HepG2 (cell line): ENCODE data around the gene LRRC8D. TPM values are rescaled to one million over a fixed set of nuclear protein-coding genes. Genes with fewer than 3 reads are reported as not detected.

ENCODE experiments used
- EP300 ChIP-seq, 3 experiments: sonication (generic) in 1 of 3; formaldehyde crosslinking in 1 of 3; IDR thresholded peaks; 2 replicates each; pipeline versions ENCODE4 v1.5.1 to v1.6.1; 2011 to 2020; ENCODE audit warnings: low read depth in 2 of 3, low read length in 2 of 3, borderline replicate concordance in 1 of 3, improper control_type of control experiment in 1 of 3, mild to moderate bottlenecking in 1 of 3, missing genetic modification reagents in 1 of 3, moderate library complexity in 1 of 3
- GATAD2A ChIP-seq: IDR thresholded peaks from 2 replicates; pipeline ENCODE4 v1.6.1; 2016
- HNRNPH1 ChIP-seq: fragments of 200-400 bp; formaldehyde crosslinking; optimal IDR thresholded peaks from 2 replicates; pipeline ENCODE3; 2017; ENCODE audit warnings: mild to moderate bottlenecking, low read depth, low read length
- KLF13 ChIP-seq: sonication (generic); formaldehyde crosslinking; IDR thresholded peaks from 2 replicates; pipeline ENCODE4 v1.4.0; 2020; ENCODE audit warnings: mild to moderate bottlenecking, missing genetic modification reagents
- MAF1 ChIP-seq: sonication (generic); formaldehyde crosslinking; IDR thresholded peaks from 2 replicates; pipeline ENCODE4 v1.5.0; 2020; ENCODE audit warnings: missing genetic modification reagents, borderline replicate concordance
- MAFK ChIP-seq, 2 experiments: IDR thresholded peaks in 1 of 2; conservative IDR thresholded peaks in 1 of 2; 2 replicates each; pipeline ENCODE4 v1.6.1; 2011; ENCODE audit warnings: improper control_type of control experiment in 2 of 2, low read length in 2 of 2
- RXRB ChIP-seq: IDR thresholded peaks from 2 replicates; pipeline ENCODE4 v1.6.1; 2016; ENCODE audit warnings: borderline replicate concordance, missing genetic modification reagents, missing compliant biosample characterization
- SAP130 ChIP-seq: IDR thresholded peaks from 2 replicates; pipeline ENCODE4 v1.6.1; 2016; ENCODE audit warnings: low read depth
- TBL1XR1 ChIP-seq: fragments of 150-350 bp; IDR thresholded peaks from 2 replicates; pipeline ENCODE4 v1.6.1; 2014; ENCODE audit warnings: borderline replicate concordance, low read length; ENCODE audit not compliant: partially characterized antibody
- TRIM24 ChIP-seq: sonication (generic); formaldehyde crosslinking; IDR thresholded peaks from 2 replicates; pipeline ENCODE4 v1.8.0; 2022; ENCODE audit warnings: mild to moderate bottlenecking, missing genetic modification reagents
- ZBTB2 ChIP-seq: sonication (generic); formaldehyde crosslinking; IDR thresholded peaks from 2 replicates; pipeline ENCODE4 v1.8.0; 2022; ENCODE audit warnings: low read depth, missing genetic modification reagents
- ZGPAT ChIP-seq: IDR thresholded peaks from 2 replicates; pipeline ENCODE4 v1.6.1; 2016; ENCODE audit warnings: mild to moderate bottlenecking
- ZNF280D ChIP-seq: sonication (generic); formaldehyde crosslinking; IDR thresholded peaks from 2 replicates; pipeline ENCODE4 v1.5.1; 2020; ENCODE audit warnings: mild to moderate bottlenecking, missing genetic modification reagents
- ZNF790 ChIP-seq: sonication (generic); formaldehyde crosslinking; IDR thresholded peaks from 2 replicates; pipeline ENCODE4 v1.8.0; 2022; ENCODE audit warnings: missing genetic modification reagents, mild to moderate bottlenecking, borderline replicate concordance
- polyA plus RNA-seq, 8 experiments: library from polyadenylated mRNA; depleted of rRNA in 3 of 8; stranded (reverse) in 7 of 8; unstranded in 1 of 8; fragments of >200 nt; fragmentation: Illumina TruSeq in 4 of 8; extraction: Trizol in 4 of 8; gene quantifications; 2 replicates each; pipeline versions ENCODE4 v1.2.1 to v1.2.3, GENCODE V29; 2011 to 2016; ENCODE audit warnings: low read depth in 4 of 8, missing spikeins in 1 of 8, mixed read lengths in 1 of 8; ENCODE audit not compliant: insufficient read depth in 1 of 8
- total RNA-seq, 5 experiments: library from RNA; depleted of rRNA; stranded (reverse); fragments of >200 nt; fragmentation: Illumina TruSeq; extraction: Trizol; gene quantifications; 2 replicates each; pipeline ENCODE4 v1.2.3, GENCODE V29; 2016; ENCODE audit warnings: low read depth in 1 of 5
- TF ChIP-seq, protein P1 (sequence below): IDR thresholded peaks from 2 replicates; pipeline ENCODE4 v1.6.1; 2016; ENCODE audit warnings: low read depth, missing genetic modification reagents, missing compliant biosample characterization
- TF ChIP-seq, protein P2 (sequence below): sonication (generic); formaldehyde crosslinking; IDR thresholded peaks from 2 replicates; pipeline ENCODE4 v1.8.0; 2022; ENCODE audit warnings: missing genetic modification reagents, mild to moderate bottlenecking, inconsistent platforms, borderline replicate concordance

Gene LRRC8D
- total and polyA plus RNA-seq, 2 of the 13 experiments (the other 11 are each of a cell fraction or from before 2014, with no cell fraction given): 29.9 to 45.5 TPM

DNA sequence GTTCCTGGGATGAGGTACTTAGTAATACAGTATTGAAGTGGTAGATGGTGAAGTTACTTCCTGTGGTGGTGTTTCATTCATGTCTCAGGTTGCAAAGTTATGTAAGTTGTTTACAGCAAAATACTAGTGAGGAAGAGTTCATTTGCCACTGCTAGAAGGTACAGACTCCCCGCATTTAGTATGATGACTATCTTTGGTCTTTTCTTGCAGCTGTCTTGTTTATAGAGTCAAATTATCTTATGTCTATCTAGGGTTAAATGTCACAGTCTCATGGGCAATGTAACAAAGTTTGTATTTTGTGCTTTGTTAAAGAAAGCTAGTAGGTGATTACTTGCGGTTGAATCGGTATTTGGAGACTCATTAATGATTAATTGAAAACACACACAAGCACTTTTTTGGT is 50.2 kb downstream of the LRRC8D start (continued):
- TF ChIP-seq ZNF280D (no peak), MAF1 (CRISPR knock-in tag) (no peak), HNRNPH1 (no peak), TBL1XR1 (no peak), MAFK (conservative IDR thresholded peaks at IDR 0.05 in 1 of 2, IDR thresholded peaks at IDR 0.05 in 1 of 2; ENCODE audit: low read length in 2 of 2) (no peak), SAP130 (CRISPR knock-in tag) (peak; percentile 55; the same call in 1 of the 2 replicates), KLF13 (CRISPR knock-in tag) (no peak), ZNF790 (CRISPR knock-in tag) (no peak), EP300 (IDR thresholded peaks at IDR 0.05; ENCODE audit: low read depth in 2 of 2, low read length in 2 of 2) (peak in 1 of 2 experiments; percentile 76; a peak in 2 of 4 replicates), EP300 (CRISPR knock-in tag; IDR thresholded peaks at IDR 0.05; ENCODE audit: borderline replicate concordance) (no peak), RXRB (CRISPR knock-in tag) (peak; percentile 44; the same call in 1 of the 2 replicates), ZBTB2 (no peak), GATAD2A (peak; percentile 65), TRIM24 (CRISPR knock-in tag) (no peak), ZGPAT (CRISPR knock-in tag) (0 out of 2 replicates have a peak, but pooled peaks have one; percentile 22)
- TF ChIP-seq, protein P1, sequence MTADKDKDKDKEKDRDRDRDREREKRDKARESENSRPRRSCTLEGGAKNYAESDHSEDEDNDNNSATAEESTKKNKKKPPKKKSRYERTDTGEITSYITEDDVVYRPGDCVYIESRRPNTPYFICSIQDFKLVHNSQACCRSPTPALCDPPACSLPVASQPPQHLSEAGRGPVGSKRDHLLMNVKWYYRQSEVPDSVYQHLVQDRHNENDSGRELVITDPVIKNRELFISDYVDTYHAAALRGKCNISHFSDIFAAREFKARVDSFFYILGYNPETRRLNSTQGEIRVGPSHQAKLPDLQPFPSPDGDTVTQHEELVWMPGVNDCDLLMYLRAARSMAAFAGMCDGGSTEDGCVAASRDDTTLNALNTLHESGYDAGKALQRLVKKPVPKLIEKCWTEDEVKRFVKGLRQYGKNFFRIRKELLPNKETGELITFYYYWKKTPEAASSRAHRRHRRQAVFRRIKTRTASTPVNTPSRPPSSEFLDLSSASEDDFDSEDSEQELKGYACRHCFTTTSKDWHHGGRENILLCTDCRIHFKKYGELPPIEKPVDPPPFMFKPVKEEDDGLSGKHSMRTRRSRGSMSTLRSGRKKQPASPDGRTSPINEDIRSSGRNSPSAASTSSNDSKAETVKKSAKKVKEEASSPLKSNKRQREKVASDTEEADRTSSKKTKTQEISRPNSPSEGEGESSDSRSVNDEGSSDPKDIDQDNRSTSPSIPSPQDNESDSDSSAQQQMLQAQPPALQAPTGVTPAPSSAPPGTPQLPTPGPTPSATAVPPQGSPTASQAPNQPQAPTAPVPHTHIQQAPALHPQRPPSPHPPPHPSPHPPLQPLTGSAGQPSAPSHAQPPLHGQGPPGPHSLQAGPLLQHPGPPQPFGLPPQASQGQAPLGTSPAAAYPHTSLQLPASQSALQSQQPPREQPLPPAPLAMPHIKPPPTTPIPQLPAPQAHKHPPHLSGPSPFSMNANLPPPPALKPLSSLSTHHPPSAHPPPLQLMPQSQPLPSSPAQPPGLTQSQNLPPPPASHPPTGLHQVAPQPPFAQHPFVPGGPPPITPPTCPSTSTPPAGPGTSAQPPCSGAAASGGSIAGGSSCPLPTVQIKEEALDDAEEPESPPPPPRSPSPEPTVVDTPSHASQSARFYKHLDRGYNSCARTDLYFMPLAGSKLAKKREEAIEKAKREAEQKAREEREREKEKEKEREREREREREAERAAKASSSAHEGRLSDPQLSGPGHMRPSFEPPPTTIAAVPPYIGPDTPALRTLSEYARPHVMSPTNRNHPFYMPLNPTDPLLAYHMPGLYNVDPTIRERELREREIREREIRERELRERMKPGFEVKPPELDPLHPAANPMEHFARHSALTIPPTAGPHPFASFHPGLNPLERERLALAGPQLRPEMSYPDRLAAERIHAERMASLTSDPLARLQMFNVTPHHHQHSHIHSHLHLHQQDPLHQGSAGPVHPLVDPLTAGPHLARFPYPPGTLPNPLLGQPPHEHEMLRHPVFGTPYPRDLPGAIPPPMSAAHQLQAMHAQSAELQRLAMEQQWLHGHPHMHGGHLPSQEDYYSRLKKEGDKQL (CRISPR knock-in tag): 0 out of 2 replicates have a peak, but pooled peaks have one; percentile 46
- TF ChIP-seq, protein P2, sequence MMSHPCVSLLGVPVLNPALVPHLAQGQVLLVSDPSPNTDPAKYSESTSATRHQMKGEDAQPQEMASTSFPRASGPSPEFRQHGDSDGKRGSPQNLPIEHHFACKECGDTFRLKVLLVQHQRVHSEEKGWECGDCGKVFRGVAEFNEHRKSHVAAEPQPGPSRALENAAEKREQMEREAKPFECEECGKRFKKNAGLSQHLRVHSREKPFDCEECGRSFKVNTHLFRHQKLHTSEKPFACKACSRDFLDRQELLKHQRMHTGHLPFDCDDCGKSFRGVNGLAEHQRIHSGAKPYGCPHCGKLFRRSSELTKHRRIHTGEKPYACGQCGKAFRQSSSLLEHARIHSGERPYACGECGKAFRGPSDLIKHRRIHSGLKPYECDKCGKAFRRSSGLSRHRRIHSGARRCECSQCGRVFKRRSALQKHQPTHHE (CRISPR knock-in tag): no peak
